Activated CD8-positive, alpha-beta memory T cell treated with anti-CD3 and anti-CD28 coated beads, Interleukin-2, amount 50 U/mL, for 1 hour (primary cell): ENCODE measurements around the gene SFRP5.

Experiments used
- DNase-seq: peaks from one replicate; pipeline ENCODE4 v3.0.0-alpha.2; 2020; ENCODE audit errors: extremely low read depth

Gene SFRP5

GRCh38 chr10:97765201-97765600 is 6.6 kb downstream of the SFRP5 start:
- DNase-seq, result no peak

DNA sequence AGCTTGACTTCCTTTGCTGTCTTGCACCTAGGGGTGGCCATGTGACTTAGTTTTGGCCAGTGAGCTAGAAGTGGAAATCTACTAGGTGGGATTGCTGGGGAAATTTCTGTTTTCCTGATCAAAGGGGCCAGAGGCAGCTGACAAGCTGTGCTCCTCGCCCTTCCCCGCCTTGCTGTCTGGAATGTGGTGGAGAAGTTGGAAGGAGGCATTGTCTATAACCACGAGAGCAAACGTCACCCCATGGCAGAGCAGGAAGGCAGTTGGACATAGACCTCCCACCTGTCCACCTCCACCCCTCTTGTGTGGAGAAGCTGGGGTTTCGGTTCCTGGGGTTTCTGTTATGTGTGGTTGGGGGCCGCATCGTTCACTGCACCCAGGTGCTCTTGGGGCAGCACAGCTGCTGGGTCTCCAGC is 7.3 kb downstream of the SFRP5 start:
- no peak for DNase-seq

DNA sequence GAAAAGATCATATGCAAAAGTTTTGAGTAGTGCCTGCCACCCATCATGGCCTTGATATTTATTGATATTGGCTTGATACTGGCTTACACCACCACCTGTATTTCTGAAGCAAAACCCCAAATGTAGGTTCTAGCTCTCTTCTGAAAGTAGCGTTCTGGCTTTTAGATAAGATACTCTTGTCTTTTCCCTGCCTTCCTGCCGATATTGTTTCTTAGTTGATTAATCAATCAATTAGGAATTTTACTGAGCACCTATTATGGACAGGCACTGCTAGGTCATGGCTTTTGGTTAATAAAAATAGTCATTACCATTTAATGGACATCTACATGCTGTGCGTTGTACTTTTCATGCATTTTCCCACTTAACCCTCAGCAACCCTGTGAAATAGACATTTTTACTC is 7.9 kb downstream of the SFRP5 start:
- no peak for DNase-seq

- no peak for DNase-seq
Measured at GRCh38 chr10:97763411-97763810, 8.4 kb downstream of the SFRP5 start.

GRCh38 chr10:97762816-97763215 is 9.0 kb downstream of the SFRP5 start:
- DNase-seq, result no peak

GRCh38 chr10:97762056-97762455 is 9.7 kb downstream of the SFRP5 start:
- no peak for DNase-seq

DNA sequence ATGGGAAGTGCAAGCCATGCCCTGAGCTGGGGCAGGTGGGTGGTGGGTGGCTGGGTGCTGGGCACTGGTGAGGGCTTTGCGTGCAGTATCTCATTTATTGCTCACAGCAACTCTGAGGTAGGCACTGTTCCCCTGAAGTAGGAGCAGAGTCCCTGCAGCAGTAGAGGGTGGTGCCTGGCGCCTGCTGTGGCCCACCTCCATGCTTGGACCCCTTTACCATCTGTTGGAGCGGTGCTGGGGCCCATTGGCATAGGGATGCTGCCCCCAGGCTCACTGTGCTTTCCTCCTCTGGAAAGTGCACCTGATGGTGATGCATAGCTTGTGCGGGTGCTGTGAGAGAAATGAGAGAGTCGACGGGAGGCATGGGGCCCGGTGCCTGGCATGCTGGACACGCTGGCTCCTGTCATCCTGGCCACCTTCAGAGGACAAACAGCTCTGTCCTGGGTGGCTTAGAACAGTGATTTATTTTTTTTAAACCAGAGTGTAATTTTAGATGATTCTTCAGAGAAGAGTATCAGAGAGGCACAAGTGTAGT is 10.4 kb downstream of the SFRP5 start:
- no peak for DNase-seq

GRCh38 chr10:97760461-97761257 is 11.1 kb downstream of the SFRP5 start:
- DNase-seq, result no peak

GRCh38 chr10:97759946-97760345 is 11.9 kb downstream of the SFRP5 start:
- DNase-seq, result no peak

GRCh38 chr10:97759158-97759887 is 12.5 kb downstream of the SFRP5 start:
- DNase-seq, result no peak

- DNase-seq, result no peak
Measured at GRCh38 chr10:97757471-97757870, 14.3 kb downstream of the SFRP5 start.

GRCh38 chr10:97755718-97756117 is 16.1 kb downstream of the SFRP5 start:
- DNase-seq, result no peak

- no peak for DNase-seq
Measured at GRCh38 chr10:97754726-97755125, 17.1 kb downstream of the SFRP5 start.

DNA sequence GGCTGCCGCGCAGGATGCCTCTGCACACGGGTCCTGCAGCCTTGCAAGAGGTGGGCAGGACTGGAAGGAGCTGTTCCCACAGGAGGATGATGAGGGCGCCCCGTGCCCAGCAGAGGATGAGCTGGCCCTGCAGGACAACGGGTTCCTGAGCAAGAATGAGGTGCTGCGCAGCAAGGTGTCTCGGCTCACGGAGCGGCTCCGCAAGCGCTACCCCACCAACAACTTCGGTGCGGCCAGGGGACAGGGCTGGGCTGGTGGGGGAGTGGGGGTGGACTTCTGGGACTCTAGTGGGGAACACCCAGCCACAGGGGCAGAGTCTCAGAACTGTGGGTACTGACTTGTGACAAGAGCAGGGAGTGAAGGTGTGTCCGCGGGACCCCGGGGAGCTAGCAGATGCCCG is 18.8 kb downstream of the SFRP5 start:
- DNase-seq, result no peak

GRCh38 chr10:97748116-97748515 is 23.7 kb downstream of the SFRP5 start:
- no peak for DNase-seq

- DNase-seq, result no peak
Measured at GRCh38 chr10:97747573-97747972, 24.2 kb downstream of the SFRP5 start.

DNA sequence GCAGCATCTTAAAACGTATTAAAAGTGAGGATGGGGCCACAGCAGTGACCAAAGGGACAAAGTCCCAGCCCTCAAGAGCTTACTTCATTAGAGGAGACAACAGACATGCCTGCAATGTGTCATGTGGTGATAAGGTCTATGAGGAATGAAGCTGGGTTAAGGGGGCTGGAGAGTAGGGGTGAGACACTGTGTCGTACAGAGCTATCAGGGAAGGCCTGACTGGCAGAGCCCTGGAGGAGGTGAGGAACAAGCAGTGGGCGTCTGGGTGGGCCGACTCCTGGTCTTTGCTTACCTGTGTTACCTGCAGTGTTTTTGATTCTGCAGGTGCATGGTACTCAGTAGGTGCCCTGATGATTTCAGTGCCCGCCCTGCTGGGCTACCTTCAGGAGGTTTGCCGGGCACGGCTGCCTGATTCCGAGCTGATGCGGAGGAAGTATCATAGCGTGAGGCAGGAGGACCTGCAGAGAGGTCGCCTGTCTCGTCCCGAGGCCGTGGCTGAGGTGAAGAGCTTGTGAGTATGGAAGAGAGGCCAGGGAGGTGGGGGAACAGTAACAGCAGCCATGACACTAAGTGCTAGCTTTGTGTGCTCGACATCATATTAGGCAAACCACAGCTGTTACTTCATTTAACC is 27.3 kb downstream of the SFRP5 start:
- no peak for DNase-seq

DNA sequence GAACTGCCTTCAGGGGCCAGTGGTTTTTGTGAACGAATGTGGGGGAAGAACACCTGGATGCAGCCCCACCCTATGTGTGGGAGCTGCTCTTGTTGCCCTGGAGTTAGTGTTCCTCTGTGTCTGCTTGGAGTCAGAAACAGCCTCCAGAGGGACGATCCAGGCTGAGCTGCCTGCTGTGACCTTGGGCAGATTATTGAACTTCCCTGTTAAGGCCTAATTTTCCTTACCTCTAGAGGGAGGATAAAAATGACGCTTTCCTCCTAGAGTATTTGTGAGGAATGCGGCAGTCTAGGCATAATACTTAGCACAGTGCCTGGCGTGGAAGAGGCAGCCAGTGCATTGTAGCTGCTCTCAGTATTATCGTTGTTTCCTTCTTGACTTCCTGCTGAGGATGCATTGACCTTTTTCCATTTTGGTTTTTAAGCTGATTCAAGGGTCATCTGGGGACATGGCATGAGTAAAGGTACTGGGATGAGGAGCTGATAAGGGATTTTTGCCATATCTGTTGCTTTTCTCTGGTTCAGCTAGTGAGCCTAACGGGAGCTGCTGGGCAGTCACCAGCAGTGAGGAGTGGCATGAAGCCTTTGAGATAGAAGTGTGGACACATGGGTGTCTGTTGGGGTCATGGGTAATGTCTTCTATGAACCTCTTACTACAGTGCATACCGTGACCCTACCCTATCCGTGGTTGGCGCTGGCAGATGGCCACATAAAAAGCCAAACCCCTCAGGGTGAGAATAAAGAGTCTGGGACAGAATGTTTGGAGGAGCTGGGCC is 28.4 kb downstream of the SFRP5 start:
- no peak for DNase-seq

DNA sequence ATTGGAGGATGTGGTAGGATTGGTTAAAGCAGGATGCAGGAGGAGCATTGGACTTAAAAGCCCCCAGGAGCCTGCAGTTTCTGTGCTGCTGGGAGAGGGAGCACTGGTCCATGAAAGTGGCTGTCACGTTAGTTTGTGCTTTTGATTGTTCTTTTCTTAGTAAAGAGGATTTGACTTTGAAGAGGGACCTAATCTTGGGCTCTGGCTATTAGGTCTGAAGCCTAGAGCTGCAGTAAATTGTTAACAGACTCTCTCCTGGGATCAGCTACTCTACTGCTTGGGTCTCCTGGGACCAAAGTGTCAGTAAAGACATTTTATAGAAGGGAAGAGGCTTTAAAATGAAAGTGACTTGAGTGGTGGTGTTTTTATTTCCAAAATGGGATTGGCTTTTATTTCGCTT is 31.2 kb downstream of the SFRP5 start:
- no peak for DNase-seq

- no peak for DNase-seq
Measured at GRCh38 chr10:97738616-97739015, 33.2 kb downstream of the SFRP5 start.

DNA sequence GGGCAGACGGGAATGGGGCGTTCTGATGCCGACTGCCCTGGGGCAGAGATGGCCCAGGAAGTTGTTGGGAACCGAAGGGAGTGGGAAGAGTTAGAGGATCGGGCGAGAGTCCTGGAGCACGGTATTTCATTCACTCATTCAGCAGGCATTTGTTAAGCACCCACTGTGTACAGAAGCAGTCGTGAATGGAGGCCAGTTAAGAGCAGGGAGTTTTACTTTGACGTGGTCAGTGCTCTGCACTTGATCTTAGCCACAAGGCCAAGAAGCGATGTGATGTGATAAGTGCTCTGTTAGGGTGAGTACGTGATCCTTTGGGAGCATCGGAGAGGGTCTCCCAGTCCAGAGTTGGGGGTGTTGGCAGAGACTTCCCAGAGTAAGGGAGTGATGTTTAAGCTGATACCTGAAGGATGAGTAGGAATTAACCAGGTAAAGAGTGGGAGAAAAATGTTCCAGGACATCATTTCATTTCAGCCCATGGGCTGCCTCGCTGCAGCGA is 34.0 kb downstream of the SFRP5 start:
- DNase-seq, result no peak
